Keratinocyte (primary cell): Measurements from ENCODE around the gene UPP2. TPM values are rescaled to one million over a fixed set of nuclear protein-coding genes. Genes with fewer than 3 reads are reported as not detected.

Source experiments
- DNase-seq: peaks from one replicate; pipeline ENCODE4 v3.0.0-alpha.2; 2011; ENCODE audit warnings: low read depth, missing footprints, low spot score
- FAIRE-seq: peaks from 2 replicates; lab custom pipeline; 2011; peaks lifted over from hg19 to GRCh38; lab: Jason Lieb, UNC
- H2AFZ ChIP-seq: 2 replicates; pipeline ENCODE4 v1.6.0; 2012; ENCODE audit warnings: low read length, control low read depth, inconsistent platforms; ENCODE audit not compliant: control insufficient read depth
- H3K27ac ChIP-seq: 2 replicates; pipeline ENCODE4 v1.5.1; 2011; ENCODE audit warnings: low read length; ENCODE audit not compliant: control insufficient read depth, insufficient read depth
- H3K27me3 ChIP-seq: 3 replicates; pipeline ENCODE4 v1.6.0; 2011; ENCODE audit warnings: low read length; ENCODE audit not compliant: control insufficient read depth, insufficient read depth; ENCODE audit errors: extremely low read depth
- H3K36me3 ChIP-seq, 2 experiments: 2 replicates in 1 of 2; 3 replicates in 1 of 2; pipeline ENCODE4 v1.5.1; 2011; ENCODE audit warnings: low read length in 2 of 2, mild to moderate bottlenecking in 1 of 2; ENCODE audit not compliant: control insufficient read depth in 2 of 2, insufficient read depth in 2 of 2; ENCODE audit errors: extremely low read depth in 1 of 2
- H3K4me1 ChIP-seq: 3 replicates; pipeline ENCODE4 v1.5.1; 2011; ENCODE audit warnings: low read length; ENCODE audit not compliant: control insufficient read depth, insufficient read depth; ENCODE audit errors: extremely low read depth
- H3K4me2 ChIP-seq: 3 replicates; pipeline ENCODE4 v1.6.0; 2011; ENCODE audit warnings: low read depth, low read length; ENCODE audit not compliant: control insufficient read depth, insufficient read depth; ENCODE audit errors: extremely low read depth
- H3K4me3 ChIP-seq, 3 experiments: fragments of 200-600 bp in 1 of 3; sonication (generic) in 1 of 3; 2 replicates in 2 of 3; 3 replicates in 1 of 3; pipeline ENCODE4 v1.5.1; 2011 to 2016; ENCODE audit warnings: low read length in 3 of 3, mild to moderate bottlenecking in 3 of 3, control low read depth in 2 of 3, inconsistent platforms in 1 of 3, low read depth in 1 of 3, mixed read lengths in 1 of 3, mixed run types in 1 of 3, moderate library complexity in 1 of 3; ENCODE audit not compliant: control insufficient read depth in 2 of 3, insufficient read depth in 2 of 3; ENCODE audit errors: extremely low read depth in 1 of 3
- H3K79me2 ChIP-seq: 2 replicates; pipeline ENCODE4 v1.6.0; 2012; ENCODE audit warnings: low read length; ENCODE audit not compliant: control insufficient read depth, insufficient read depth
- H3K9ac ChIP-seq: 3 replicates; pipeline ENCODE4 v1.6.0; 2011; ENCODE audit warnings: low read length; ENCODE audit not compliant: control insufficient read depth, insufficient read depth; ENCODE audit errors: extremely low read depth
- H3K9me1 ChIP-seq: 3 replicates; pipeline ENCODE4 v1.6.0; 2011; ENCODE audit warnings: low read length; ENCODE audit not compliant: control insufficient read depth, insufficient read depth; ENCODE audit errors: extremely low read depth
- H3K9me3 ChIP-seq: 2 replicates; pipeline ENCODE4 v1.5.1; 2012; ENCODE audit warnings: low read depth, low read length; ENCODE audit not compliant: control insufficient read depth
- H4K20me1 ChIP-seq: 3 replicates; pipeline ENCODE4 v1.6.0; 2011; ENCODE audit warnings: low read length; ENCODE audit not compliant: control insufficient read depth, insufficient read depth; ENCODE audit errors: extremely low read depth
- EZH2 ChIP-seq: IDR thresholded peaks from one replicate; pipeline ENCODE4 v1.6.1; 2012; ENCODE audit warnings: inconsistent platforms, mild to moderate bottlenecking, low read length, moderate library complexity
- dilution Hi-C: fragments of 300-500 bp; cut with MboI; formaldehyde crosslinking; loops from one replicate; pipeline ENCODE4 v1.7.0; 2020; ENCODE audit warnings: low sequenced_read_pairs; ENCODE audit not compliant: extremely low pct_ligation_motif_present
- polyA plus RNA-seq, 5 experiments: library from polyadenylated mRNA; depleted of rRNA in 3 of 5; stranded (reverse) in 3 of 5; stranded (forward) in 1 of 5; unstranded in 1 of 5; fragments of >200 nt; gene quantifications; 1 replicate in 1 of 5; 2 replicates in 3 of 5; 3 replicates in 1 of 5; pipeline versions ENCODE4 v1.2.1 to v1.2.3, GENCODE V29; 2011 to 2012; ENCODE audit warnings: missing spikeins in 2 of 5, low read depth in 1 of 5, low replicate concordance in 1 of 5
- TF ChIP-seq, protein P1 (sequence below), 3 experiments: IDR thresholded peaks in 1 of 3; conservative IDR thresholded peaks in 1 of 3; optimal IDR thresholded peaks in 1 of 3; 2 replicates in 2 of 3; 3 replicates in 1 of 3; pipeline versions ENCODE3 to v1.5.1; 2011; ENCODE audit warnings: low read length in 3 of 3, mild to moderate bottlenecking in 3 of 3, moderate library complexity in 2 of 3, control low read depth in 1 of 3, inconsistent platforms in 1 of 3; ENCODE audit not compliant: insufficient read depth in 2 of 3; ENCODE audit errors: extremely low read depth in 1 of 3

UPP2 gene
- polyA plus RNA-seq, 1 donor (not counting 4 experiments of a cell fraction or from before 2014, with no cell fraction given), result not detected

DNA sequence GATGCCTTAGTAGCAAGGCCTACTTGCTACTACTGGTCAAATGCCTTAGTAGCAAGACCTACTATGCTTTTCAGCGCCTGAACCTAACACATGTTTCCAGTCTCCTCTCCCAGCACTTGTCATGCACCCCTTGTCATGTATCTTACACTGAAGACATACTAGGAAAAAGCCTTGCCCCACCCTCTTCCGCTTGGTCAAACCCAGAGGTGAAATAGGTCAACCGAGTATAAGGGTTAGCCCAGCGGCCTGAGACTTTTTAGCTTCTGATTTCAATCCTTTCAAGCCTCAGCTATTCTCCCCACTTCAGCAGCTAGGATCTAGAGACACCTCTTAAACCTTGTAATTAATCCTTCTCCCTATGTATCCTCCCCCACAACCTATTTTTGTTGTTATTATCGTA is 73.3 kb downstream of the UPP2 start:
- FAIRE-seq (no peak), DNase-seq (no peak)
- H3K4me1 ChIP-seq, result no peaks in the 10 kb centered on the region
- no peak overlapping the region for H3K4me3 ChIP-seq
- no peaks in the 10 kb centered on the region for H3K9me1 ChIP-seq
- H4K20me1 ChIP-seq, result no peaks in the 10 kb centered on the region
- H3K27ac ChIP-seq, result no peak overlapping the region
- H3K36me3 ChIP-seq, result no peaks in the 10 kb centered on the region
- H3K4me2 ChIP-seq, result no peak overlapping the region
- H3K27me3 ChIP-seq, result no peaks in the 10 kb centered on the region
- no peaks in the 10 kb centered on the region for H3K79me2 ChIP-seq
- H3K9me3 ChIP-seq, result no peaks in the 10 kb centered on the region
- H2AFZ ChIP-seq, result no peak overlapping the region
- TF ChIP-seq, protein P1, sequence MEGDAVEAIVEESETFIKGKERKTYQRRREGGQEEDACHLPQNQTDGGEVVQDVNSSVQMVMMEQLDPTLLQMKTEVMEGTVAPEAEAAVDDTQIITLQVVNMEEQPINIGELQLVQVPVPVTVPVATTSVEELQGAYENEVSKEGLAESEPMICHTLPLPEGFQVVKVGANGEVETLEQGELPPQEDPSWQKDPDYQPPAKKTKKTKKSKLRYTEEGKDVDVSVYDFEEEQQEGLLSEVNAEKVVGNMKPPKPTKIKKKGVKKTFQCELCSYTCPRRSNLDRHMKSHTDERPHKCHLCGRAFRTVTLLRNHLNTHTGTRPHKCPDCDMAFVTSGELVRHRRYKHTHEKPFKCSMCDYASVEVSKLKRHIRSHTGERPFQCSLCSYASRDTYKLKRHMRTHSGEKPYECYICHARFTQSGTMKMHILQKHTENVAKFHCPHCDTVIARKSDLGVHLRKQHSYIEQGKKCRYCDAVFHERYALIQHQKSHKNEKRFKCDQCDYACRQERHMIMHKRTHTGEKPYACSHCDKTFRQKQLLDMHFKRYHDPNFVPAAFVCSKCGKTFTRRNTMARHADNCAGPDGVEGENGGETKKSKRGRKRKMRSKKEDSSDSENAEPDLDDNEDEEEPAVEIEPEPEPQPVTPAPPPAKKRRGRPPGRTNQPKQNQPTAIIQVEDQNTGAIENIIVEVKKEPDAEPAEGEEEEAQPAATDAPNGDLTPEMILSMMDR (optimal IDR thresholded peaks at IDR 0.05 in 1 of 3, IDR thresholded peaks at IDR 0.05 in 1 of 3, conservative IDR thresholded peaks at IDR 0.05 in 1 of 3; ENCODE audit: extremely low read depth in 1 of 3, insufficient read depth in 2 of 3, low read length in 3 of 3), result no peak
- no peak for TF ChIP-seq EZH2
- dilution Hi-C loops, result no loop called here
- no peak overlapping the region for H3K9ac ChIP-seq

DNA sequence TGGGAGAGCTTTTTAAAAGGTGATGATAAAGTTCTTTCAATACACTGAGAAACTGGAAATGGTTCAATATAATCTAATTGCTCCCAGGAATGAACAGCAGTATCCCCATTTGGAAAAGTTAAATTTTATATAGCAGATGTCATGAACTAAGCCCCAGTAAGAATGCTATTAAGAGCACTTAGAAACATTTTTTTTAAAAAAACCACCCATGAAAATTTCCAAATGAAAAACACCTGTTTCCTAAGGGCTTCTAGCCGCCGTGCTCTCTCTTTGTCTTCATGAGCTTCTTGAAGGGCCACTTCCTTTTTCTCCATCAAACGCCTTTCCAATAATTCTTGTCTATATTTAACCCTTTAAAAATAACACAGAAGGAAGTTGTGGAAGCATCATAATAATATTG is 77.0 kb downstream of the UPP2 start:
- H3K9me3 ChIP-seq, result no peaks in the 10 kb centered on the region
- dilution Hi-C loops, result no loop called here
- TF ChIP-seq, protein P1 (optimal IDR thresholded peaks at IDR 0.05 in 1 of 3, IDR thresholded peaks at IDR 0.05 in 1 of 3, conservative IDR thresholded peaks at IDR 0.05 in 1 of 3; ENCODE audit: extremely low read depth in 1 of 3, insufficient read depth in 2 of 3, low read length in 3 of 3), result no peak
- TF ChIP-seq EZH2, result no peak

More for the DNA sequence above, 77.0 kb downstream of the UPP2 start:
- DNase-seq, result no peak
- H3K36me3 ChIP-seq, result no peaks in the 10 kb centered on the region
- no peaks in the 10 kb centered on the region for H4K20me1 ChIP-seq
- H3K9ac ChIP-seq, result no peak overlapping the region
- H3K79me2 ChIP-seq, result no peaks in the 10 kb centered on the region
- no peak for FAIRE-seq
- H2AFZ ChIP-seq, result no peak overlapping the region
- H3K9me1 ChIP-seq, result no peaks in the 10 kb centered on the region
- H3K4me3 ChIP-seq, result no peak overlapping the region
- no peak overlapping the region for H3K4me2 ChIP-seq
- H3K27me3 ChIP-seq, result no peaks in the 10 kb centered on the region
- H3K27ac ChIP-seq, result no peak overlapping the region
- H3K4me1 ChIP-seq, result no peaks in the 10 kb centered on the region
